GM12892 (cell line): ENCODE results near the gene MINDY4.

Experiments used
- DNase-seq: peaks from one replicate; pipeline ENCODE4 v3.0.0; 2011; ENCODE audit not compliant: insufficient read length
- FAIRE-seq: peaks from 2 replicates; lab custom pipeline; 2011; peaks lifted over from hg19 to GRCh38; lab: Jason Lieb, UNC
- POLR2A ChIP-seq: IDR thresholded peaks from 2 replicates; pipeline ENCODE4 v1.6.1; 2011; ENCODE audit warnings: low read depth, low read length, control low read depth
- POLR2AphosphoS5 ChIP-seq: IDR thresholded peaks from 2 replicates; pipeline ENCODE4 v1.6.1; 2011; ENCODE audit warnings: low read depth, low read length, control low read depth
- TAF1 ChIP-seq: IDR thresholded peaks from 2 replicates; pipeline ENCODE4 v1.6.1; 2011; ENCODE audit warnings: low read depth, mild to moderate bottlenecking, control low read depth, low read length, borderline replicate concordance

MINDY4 gene

DNA sequence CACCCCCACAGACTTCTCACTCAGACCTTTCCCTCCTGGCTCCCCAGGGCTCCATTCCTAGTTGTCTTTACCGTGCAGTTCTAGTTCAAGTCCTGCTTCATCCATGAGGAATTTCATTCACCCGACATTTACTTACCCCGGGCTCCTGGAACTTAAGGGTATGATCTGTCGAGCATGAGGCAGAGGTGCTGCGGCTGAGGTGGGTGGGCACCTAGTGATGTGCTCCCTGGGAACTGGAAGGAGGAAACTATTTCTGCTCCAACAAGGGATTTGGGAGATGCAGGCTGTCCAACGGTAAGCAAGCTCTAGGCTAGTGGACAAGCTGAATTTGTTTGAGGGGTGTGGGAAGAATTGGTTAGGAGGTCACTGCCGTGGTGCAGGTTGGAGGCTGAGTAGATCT, 110.2 kb downstream of the MINDY4 start:
- DNase-seq, result no peak
- FAIRE-seq, result no peak
- no peak for TF ChIP-seq POLR2AphosphoS5

DNA sequence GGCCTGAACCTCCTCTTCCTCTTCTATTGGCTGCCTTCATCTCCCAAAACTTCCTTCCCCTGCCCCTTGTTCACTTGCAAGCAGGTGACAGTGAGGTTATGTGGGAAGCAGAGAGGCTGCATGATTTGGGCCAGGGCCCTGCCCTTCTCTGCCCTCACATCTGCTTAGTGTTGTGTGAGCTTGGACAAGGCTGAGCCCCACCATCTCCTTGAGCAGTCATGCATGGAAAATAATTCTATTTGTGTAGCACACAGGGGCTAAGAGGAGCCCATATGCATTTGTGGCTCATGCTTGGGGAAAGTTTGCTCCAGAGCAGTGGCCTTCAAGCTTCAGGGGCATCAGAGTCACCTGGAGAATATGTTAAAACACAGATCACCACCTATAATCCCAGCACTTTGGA, 113.7 kb downstream of the MINDY4 start:
- DNase-seq (no peak), FAIRE-seq (no peak)
- TF ChIP-seq POLR2A (no peak), POLR2AphosphoS5 (no peak), TAF1 (no peak)

DNA sequence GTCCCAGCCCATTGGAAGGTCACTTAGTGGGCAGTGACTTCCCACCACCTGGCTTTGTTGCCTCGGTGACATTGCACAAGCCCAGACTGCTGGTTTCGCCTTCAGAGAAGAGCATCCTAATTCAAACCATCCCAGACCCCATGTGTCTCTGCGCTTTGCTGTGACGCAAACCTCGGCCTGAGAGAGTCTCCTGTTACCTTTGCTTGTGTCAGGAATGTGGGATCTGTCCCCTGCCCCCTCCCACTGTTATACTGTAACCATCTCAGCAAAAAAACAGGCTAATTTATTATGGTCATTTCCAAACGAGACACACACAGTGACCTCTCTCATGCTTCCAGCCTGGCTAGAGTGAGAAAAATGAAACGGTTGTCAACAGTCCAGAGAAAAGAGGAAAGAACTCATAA, 115.4 kb downstream of the MINDY4 start:
- DNase-seq (no peak), FAIRE-seq (no peak)
- TF ChIP-seq POLR2A (no peak), POLR2AphosphoS5 (no peak), TAF1 (no peak)

DNA sequence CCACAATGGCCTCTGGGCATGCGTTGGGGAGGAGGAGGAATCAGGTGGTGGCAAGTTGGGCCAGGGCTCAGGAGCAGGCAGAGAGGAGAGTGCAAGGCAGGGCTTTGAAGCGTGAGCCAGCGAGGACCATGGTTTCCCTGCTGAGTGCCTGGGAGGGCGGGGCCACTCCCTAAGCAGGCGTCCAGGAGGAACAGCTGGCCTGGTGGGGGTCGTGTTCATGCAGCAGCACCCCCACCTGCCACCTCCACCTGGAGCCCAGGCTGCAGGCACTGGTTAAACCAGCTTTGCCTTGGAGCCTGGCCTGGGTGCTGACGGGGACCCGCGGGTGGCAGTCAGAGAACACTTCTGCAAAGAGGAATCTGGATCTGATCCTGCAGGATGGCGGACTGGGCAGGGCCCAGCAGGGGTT, 116.3 kb downstream of the MINDY4 start:
- FAIRE-seq, result no peak
- no peak for DNase-seq
- no peak for TF ChIP-seq POLR2A
- no peak for TF ChIP-seq TAF1
- no peak for TF ChIP-seq POLR2AphosphoS5

DNA sequence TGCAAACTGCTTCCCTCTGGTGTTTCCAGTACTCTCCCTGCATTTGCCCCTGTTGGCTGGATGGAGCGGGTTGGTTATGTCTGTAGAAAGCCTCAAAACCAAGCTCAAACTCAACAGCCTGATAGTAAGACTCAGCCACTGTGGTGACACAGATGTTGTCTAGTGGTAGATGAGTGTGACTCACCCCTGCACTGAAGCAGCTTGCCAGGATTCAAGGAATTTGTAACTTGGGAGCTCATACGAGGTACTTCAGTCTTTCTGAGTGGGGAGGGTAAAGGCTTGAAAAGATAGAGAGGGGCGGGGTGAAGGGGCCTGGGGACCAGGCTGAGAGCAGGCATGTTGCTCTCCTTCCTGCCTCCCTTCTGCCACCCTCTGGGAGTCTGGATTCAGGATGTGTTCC, 117.5 kb downstream of the MINDY4 start:
- TF ChIP-seq POLR2AphosphoS5 (no peak), POLR2A (no peak), TAF1 (no peak)
- FAIRE-seq, result no peak
- no peak for DNase-seq

DNA sequence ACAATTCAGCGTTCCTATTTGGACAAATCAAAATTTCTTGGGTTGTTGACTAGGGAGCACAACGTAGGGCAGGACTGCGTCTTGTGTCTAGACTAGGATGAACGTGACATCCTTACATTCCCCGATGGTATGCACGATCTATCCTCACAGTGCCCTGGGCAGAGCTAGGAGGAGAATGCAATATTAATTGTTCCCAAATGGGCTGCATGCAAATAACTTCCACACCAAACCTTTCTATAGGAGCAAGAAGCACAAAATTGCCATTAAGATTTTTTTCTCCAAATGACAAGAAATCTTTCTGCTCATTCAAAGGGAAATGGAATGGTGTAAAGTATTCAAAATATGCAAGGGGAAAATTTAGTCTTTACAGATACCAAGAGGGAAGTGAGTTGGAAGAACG, 119.0 kb downstream of the MINDY4 start:
- FAIRE-seq (no peak), DNase-seq (no peak)
- no peak for TF ChIP-seq TAF1

DNA sequence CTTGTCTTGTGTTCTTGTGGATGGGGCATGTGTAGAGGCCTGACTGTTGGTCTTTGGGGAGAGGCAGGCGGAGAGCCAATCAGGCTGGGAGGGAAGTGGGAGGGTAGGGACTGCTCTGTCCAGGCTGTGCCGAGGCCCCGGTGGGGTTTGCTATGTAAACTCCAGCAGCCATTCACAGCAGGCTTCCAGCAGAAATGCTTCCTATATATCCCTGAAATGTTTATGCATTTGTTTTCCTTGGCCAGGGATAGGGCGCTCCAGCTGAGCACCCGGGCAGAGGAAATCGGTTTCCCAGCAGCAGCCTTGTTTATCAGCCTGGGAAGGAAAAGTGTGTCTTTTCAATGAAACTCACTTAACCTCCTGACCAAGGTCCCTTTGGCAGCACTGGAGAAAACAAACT, 122.1 kb downstream of the MINDY4 start:
- DNase-seq, result no peak
- no peak for FAIRE-seq
- no peak for TF ChIP-seq POLR2A
- no peak for TF ChIP-seq POLR2AphosphoS5
- no peak for TF ChIP-seq TAF1

DNA sequence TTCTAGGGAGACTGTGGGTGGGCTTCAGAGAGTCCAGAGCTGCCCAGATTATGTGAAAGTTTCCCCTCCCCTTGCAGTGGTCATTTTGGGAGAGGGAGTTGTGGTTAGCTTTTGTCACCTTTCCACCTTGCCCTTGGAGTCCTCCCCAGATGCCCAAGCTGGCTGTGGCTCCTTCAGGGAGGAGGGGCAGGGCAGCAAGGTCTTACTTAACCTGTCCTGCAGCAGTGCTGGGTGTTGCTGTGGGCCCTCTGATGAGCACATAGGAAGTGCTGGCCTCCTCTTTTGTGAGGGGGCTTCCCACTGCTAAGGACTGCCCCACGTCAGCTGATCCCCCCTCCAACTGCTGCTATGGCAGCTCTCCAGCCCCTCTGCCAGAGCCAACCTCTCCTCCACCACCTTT, 122.8 kb downstream of the MINDY4 start:
- DNase-seq (no peak), FAIRE-seq (no peak)
- no peak for TF ChIP-seq TAF1
- no peak for TF ChIP-seq POLR2A
- no peak for TF ChIP-seq POLR2AphosphoS5

DNA sequence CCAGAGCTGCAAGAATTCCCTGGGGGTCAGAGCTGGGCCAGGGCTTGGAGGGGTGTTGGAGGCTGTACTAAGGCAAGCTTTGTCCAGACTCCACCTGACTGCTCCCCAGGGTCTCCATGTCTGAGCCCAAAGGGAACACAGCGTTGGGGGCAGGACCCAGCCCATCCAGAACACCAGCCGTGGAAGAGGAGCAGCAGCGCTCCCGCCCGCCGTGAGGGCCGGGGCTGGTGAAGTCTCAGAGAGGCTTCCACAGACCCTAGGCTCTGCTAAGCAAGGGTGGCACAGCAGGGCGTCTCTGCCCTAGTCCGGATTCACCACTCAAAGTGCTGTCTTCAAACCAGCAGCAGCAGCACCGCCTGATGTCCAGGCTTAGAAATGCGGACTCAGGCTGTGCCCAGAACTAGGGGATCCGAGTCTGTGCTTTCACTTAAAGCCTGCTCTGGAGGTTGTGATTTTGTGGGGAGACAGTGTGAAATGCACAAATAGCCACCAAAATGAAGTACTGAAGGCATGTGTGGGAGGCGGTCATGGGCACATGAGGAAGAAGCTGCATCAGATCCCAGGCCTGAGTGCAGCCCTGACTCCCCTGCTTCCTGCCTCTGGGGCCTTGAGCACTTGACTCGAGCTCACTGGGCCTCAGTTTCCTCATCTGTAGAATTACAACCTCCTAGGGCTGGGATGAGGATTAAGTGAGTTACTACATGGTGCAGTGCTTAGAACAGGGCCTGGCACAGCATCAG, 123.8 kb downstream of the MINDY4 start:
- DNase-seq (no peak), FAIRE-seq (no peak)
- TF ChIP-seq POLR2AphosphoS5 (no peak), TAF1 (no peak), POLR2A (no peak)

DNA sequence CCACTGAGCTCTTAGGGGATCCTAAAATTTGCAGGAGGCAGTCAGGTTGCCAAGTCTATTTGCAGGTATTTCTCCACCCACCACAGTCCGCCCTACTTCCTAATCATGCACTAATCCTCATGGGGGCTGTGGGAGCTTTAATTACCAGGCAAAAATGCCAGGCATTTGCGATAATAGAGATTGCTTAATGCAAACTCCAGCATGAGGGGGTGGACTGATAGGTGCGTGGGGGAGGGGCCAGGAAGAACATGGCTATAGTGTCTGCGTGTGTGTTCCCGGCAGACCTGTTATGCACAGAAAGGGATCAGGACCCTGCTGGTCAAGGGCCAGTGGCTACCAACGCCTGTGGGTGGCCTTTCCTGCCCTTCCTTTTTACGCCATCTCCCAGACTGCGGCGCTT, 124.8 kb downstream of the MINDY4 start:
- DNase-seq (no peak), FAIRE-seq (no peak)
- no peak for TF ChIP-seq POLR2A
- no peak for TF ChIP-seq TAF1
- no peak for TF ChIP-seq POLR2AphosphoS5

DNA sequence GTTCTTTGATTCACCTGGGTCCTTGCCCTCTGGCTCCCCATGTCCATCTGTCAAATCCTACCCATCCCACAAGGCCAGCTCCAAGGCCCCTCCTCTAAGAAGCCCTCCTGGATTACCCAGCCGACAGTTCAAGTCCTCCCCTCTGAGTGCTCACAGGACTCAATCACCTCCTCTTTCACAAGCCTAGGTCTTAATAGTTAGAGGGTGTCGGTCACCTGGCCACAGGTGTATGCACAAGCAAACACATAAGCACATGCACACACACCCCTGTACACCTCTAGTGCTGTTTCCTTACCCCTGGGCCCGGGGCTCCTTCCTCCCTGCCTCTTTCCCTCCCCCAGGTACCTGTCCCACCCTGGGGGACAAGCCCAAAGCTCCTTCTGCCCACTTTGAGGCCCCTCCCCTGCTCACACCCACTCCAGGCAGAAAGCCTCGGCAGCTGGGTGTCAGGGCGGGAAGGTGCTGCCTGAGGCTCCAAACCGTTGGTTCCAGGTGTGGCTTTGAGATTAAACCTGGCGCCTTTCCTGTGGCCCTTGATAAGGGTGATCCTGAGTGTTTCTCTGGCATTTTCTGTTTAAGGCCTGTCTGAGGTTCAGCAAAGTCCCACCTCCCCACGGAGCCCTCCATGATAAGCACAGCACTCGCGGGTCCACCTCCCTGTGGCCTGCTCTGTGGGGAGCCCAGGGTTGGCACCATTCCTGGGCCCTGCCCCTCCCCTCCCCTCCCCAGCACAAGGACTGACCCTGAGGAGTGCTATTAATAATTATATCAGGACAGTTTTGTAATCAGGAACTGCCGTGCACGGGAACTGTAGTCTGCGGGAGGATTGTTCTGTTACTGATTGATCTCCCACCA, 125.8 kb downstream of the MINDY4 start:
- TF ChIP-seq POLR2AphosphoS5, result no peak
- TF ChIP-seq POLR2A, result no peak
- no peak for TF ChIP-seq TAF1
- no peak for DNase-seq
- no peak for FAIRE-seq

DNA sequence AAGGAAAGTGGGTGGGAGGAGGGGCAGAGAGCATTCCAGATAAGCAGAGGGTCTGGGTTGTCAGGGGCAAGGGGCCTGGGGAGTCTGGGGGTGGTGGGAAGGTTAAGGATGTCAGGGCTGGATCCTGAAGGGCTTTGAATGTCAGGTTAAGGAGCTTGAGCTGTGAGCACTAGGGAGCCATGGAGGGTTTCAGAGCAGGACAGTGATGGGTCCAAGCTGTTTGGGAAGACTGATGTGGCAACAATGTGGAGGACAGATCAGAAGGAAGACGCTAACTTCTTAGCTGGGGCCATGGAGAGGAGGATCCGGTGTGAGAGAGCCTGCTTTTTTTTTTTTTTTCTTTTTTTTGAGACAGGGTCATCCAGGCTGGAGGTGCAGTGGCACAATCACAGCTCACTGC, 126.6 kb downstream of the MINDY4 start:
- FAIRE-seq, result no peak
- TF ChIP-seq POLR2A (no peak), POLR2AphosphoS5 (no peak), TAF1 (no peak)
- DNase-seq, result no peak
